Suprapubic skin (tissue), 4 donors: ENCODE measurements around the gene EXTL1. TPM values are rescaled to one million over a fixed set of nuclear protein-coding genes. Genes with fewer than 3 reads are reported as not detected.

Source experiments
- DNase-seq, 2 donors: peaks; one replicate each; pipeline ENCODE4 v3.0.0-alpha.2; 2019; ENCODE audit warnings: low spot score in 2 of 2
- H3K27ac ChIP-seq: fragments of 200-600 bp; sonication (generic); one replicate; pipeline ENCODE4 v1.5.1; 2019
- H3K27me3 ChIP-seq: fragments of 200-600 bp; sonication (generic); one replicate; pipeline ENCODE4 v1.5.1; 2019
- H3K36me3 ChIP-seq: fragments of 200-600 bp; sonication (generic); one replicate; pipeline ENCODE4 v1.5.1; 2019
- H3K4me1 ChIP-seq: fragments of 200-600 bp; sonication (generic); one replicate; pipeline ENCODE4 v1.5.1; 2019
- H3K4me3 ChIP-seq: fragments of 200-600 bp; sonication (generic); one replicate; pipeline ENCODE4 v1.5.1; 2019; ENCODE audit warnings: mild to moderate bottlenecking
- H3K9me3 ChIP-seq: fragments of 200-600 bp; sonication (generic); one replicate; pipeline ENCODE4 v1.5.1; 2019
- EP300 ChIP-seq: sonication (generic); formaldehyde crosslinking; IDR thresholded peaks from one replicate; pipeline ENCODE4 v1.6.1; 2017; ENCODE audit warnings: antibody characterized with exemption
- POLR2A ChIP-seq, 2 donors: fragments of 450-650 bp; IDR thresholded peaks; one replicate each; pipeline ENCODE4 v1.6.1; 2017; ENCODE audit warnings: antibody characterized with exemption in 2 of 2, mild to moderate bottlenecking in 2 of 2, moderate library complexity in 2 of 2
- POLR2AphosphoS5 ChIP-seq, 3 donors: sonication (generic); formaldehyde crosslinking; IDR thresholded peaks; one replicate each; pipeline ENCODE4 v1.6.1; 2017; ENCODE audit warnings: antibody characterized with exemption in 3 of 3
- WGBS: methylation state at CpG from one replicate; pipeline ENCODE4 v1.1.5; 2018; 5-methylcytosine and 5-hydroxymethylcytosine counted together
- total RNA-seq, 4 donors: library from RNA; depleted of rRNA; stranded (reverse); fragments of >200 nt; gene quantifications; one replicate each; pipeline ENCODE4 v1.1.0, GENCODE V29; 2016
- TF ChIP-seq, protein P1 (sequence below), 2 donors: fragments of 200-600 bp in 1 of 2; fragments of 450-650 bp in 1 of 2; sonication (generic) in 1 of 2; IDR thresholded peaks; one replicate each; pipeline ENCODE4 v1.5.1; 2016 to 2019; ENCODE audit warnings: antibody characterized with exemption in 2 of 2, mild to moderate bottlenecking in 1 of 2, moderate library complexity in 1 of 2

The EXTL1 gene
- total RNA-seq, 4 donors from 2014 or later: 1.6 to 9.5 (median 4.2) TPM

- Histone ChIP-seq H3K9me3 (no peaks in the 10 kb centered on the region), H3K4me3 (no peak overlapping the region), H3K36me3 (no peaks in the 10 kb centered on the region), H3K4me1 (peaks cover 17% of the 10 kb centered on the region), H3K27ac (no peak overlapping the region), H3K27me3 (no peaks in the 10 kb centered on the region)
- DNase-seq: no peak
- 67% methylated on average over 3 of the region's 3 CpGs for WGBS
- TF ChIP-seq, protein P1, sequence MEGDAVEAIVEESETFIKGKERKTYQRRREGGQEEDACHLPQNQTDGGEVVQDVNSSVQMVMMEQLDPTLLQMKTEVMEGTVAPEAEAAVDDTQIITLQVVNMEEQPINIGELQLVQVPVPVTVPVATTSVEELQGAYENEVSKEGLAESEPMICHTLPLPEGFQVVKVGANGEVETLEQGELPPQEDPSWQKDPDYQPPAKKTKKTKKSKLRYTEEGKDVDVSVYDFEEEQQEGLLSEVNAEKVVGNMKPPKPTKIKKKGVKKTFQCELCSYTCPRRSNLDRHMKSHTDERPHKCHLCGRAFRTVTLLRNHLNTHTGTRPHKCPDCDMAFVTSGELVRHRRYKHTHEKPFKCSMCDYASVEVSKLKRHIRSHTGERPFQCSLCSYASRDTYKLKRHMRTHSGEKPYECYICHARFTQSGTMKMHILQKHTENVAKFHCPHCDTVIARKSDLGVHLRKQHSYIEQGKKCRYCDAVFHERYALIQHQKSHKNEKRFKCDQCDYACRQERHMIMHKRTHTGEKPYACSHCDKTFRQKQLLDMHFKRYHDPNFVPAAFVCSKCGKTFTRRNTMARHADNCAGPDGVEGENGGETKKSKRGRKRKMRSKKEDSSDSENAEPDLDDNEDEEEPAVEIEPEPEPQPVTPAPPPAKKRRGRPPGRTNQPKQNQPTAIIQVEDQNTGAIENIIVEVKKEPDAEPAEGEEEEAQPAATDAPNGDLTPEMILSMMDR (IDR thresholded peaks at IDR 0.05): no peak
- TF ChIP-seq POLR2A (IDR thresholded peaks at IDR 0.05) (no peak), POLR2AphosphoS5 (IDR thresholded peaks at IDR 0.05) (no peak), EP300 (no peak)
These were observed 10.1 kb downstream of the EXTL1 start for GRCh38 chr1:26031611-26032220.

- H3K9me3 ChIP-seq: no peaks in the 10 kb centered on the region
- H3K27ac ChIP-seq: no peak overlapping the region
- H3K27me3 ChIP-seq: no peaks in the 10 kb centered on the region
- TF ChIP-seq POLR2A (IDR thresholded peaks at IDR 0.05): no peak
- TF ChIP-seq POLR2AphosphoS5 (IDR thresholded peaks at IDR 0.05): no peak
- no peak for TF ChIP-seq EP300
- TF ChIP-seq, protein P1 (IDR thresholded peaks at IDR 0.05): no peak
- peaks cover 17% of the 10 kb centered on the region for H3K4me1 ChIP-seq
- 89% methylated on average over 9 of the region's 12 CpGs for WGBS
- no peak overlapping the region for H3K4me3 ChIP-seq
- no peak for DNase-seq
- H3K36me3 ChIP-seq: no peaks in the 10 kb centered on the region
These were observed 11.2 kb downstream of the EXTL1 start for GRCh38 chr1:26032656-26033357.

GRCh38 chr1:26034504-26035202 is 13.1 kb downstream of the EXTL1 start:
- Histone ChIP-seq H3K4me3 (peak overlapping the region; percentile 88), H3K27ac (no peak overlapping the region), H3K9me3 (no peaks in the 10 kb centered on the region), H3K27me3 (peaks cover 3% of the 10 kb centered on the region), H3K4me1 (peaks cover 17% of the 10 kb centered on the region), H3K36me3 (no peaks in the 10 kb centered on the region)
- 78% methylated on average over 3 of the region's 15 CpGs for WGBS
- TF ChIP-seq EP300: no peak
- no peak for TF ChIP-seq POLR2A (IDR thresholded peaks at IDR 0.05)
- TF ChIP-seq, protein P1 (IDR thresholded peaks at IDR 0.05): no peak
- no peak for TF ChIP-seq POLR2AphosphoS5 (IDR thresholded peaks at IDR 0.05)
- DNase-seq: no peak

DNA sequence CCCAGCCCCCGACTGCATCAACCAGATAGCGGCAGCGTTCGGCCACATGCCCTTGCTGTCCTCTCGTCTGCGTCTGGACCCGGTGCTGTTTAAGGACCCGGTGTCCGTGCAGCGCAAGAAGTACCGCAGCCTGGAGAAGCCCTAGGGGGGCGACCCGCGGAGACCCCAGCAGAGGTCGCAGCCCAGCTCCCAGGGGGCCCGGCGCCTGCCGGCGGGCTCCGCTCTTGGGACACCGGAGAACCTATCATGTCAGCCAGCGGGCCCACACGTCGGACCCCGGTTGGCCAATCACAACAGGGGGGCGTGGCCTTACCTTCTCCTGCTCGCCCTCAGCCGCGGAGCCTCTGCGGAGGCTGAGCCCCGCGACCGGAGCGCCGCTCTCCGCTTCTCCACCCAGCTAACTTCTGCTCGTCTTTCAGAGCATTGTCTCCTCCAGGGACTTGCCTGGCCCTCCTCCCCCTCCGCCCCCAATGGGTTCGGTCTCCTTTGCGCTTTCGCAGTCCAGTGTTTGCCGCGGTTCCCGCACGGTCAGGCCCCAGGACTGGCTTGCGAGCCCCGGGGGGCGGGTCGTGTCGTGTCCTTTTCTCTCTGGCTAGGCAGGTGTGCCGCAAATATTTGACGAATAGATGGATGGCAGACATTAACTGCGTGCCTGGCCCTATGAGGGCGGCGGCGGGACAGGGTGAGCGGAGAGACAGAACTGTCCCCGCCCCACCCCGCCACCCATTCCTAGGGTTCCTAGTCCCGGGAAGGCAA is 13.8 kb downstream of the EXTL1 start:
- TF ChIP-seq, protein P1 (IDR thresholded peaks at IDR 0.05): no peak
- TF ChIP-seq POLR2AphosphoS5 (IDR thresholded peaks at IDR 0.05) (peak in 2 of 3 donors; percentile 25 to 30), POLR2A (IDR thresholded peaks at IDR 0.05) (peak in 1 of 2 donors; percentile 40), EP300 (no peak)
- 0% methylated on average over 15 of the region's 60 CpGs for WGBS
- Histone ChIP-seq H3K9me3 (no peaks in the 10 kb centered on the region), H3K36me3 (no peaks in the 10 kb centered on the region), H3K27ac (peak overlapping the region; percentile 85), H3K4me1 (peaks cover 17% of the 10 kb centered on the region), H3K27me3 (peaks cover 3% of the 10 kb centered on the region), H3K4me3 (peak overlapping the region; percentile 88)
- DNase-seq: peak; percentile 96 to 97
